MG63 (cell line): Measurements from ENCODE around the gene TOR1A. TPM values are rescaled to one million over a fixed set of nuclear protein-coding genes. Genes with fewer than 3 reads are reported as not detected.

ENCODE experiments used
- DNase-seq: peaks from one replicate; pipeline ENCODE4 v3.0.0-alpha.2; 2020
- H3K27me3 ChIP-seq: fragments of 250-450 bp; sonication (Bioruptor Pico); 2 replicates; pipeline ENCODE4 v1.5.1; 2020; ENCODE audit warnings: mild to moderate bottlenecking, moderate library complexity
- H3K36me3 ChIP-seq: fragments of 250-450 bp; sonication (Bioruptor Pico); 2 replicates; pipeline ENCODE4 v1.5.1; 2020; ENCODE audit warnings: mild to moderate bottlenecking, moderate library complexity
- H3K4me3 ChIP-seq: fragments of 250-450 bp; sonication (Bioruptor Pico); 2 replicates; pipeline ENCODE4 v1.5.1; 2020; ENCODE audit warnings: mild to moderate bottlenecking, moderate library complexity
- H3K9me3 ChIP-seq: fragments of 250-450 bp; sonication (Bioruptor Pico); 2 replicates; pipeline ENCODE4 v1.5.1; 2020; ENCODE audit warnings: mild to moderate bottlenecking, moderate library complexity
- total RNA-seq: library from RNA; depleted of rRNA; stranded (reverse); fragments of >200 nt; shearing (Covaris generic); gene quantifications from 2 replicates; pipeline ENCODE4 v1.2.3, GENCODE V29; 2014; ENCODE audit warnings: low replicate concordance

The TOR1A gene
- total RNA-seq, 1 experiment from 2014 or later, result 32.1 TPM

DNA sequence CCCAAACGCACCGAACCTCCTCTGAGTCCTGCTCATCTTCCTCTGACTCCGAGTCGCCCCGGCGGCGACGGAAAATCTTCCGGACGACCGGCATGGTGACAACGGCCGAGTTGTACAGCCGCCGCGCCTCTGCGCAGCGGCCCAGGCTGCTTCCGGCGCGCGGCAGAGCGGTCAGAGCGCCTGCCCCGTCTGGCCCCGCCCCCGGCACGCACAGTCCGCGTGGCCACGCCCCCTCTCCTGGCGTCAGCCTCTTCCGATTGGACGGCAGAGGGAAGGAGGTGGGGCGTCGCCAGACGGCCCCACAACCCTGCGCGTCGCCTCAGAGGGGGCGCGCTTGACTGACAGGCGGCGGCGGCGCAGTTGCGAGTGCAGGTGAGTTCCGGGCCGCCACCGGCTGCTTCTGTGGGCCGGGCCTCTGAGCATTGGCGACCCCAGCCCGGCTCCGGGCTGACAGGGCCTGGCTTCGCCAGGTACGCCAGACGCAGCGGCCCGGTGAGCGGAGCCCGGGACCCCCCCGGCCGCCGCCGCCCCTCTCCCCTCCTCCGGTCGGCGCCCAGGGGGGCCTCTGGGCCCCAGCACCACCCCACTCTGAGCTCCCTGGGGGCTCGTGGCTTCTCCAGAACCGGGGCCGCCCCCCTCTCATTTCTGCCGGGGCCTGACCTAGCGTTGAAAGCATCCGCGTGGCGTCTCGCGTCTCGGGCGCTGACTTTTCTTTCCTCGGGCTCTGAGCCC lies 11.4 kb upstream of the TOR1A start, which contains the start of the genes C9orf78 and USP20:
Gene C9orf78 (minus strand): TSS at position 148 of the 732 bp plus-strand sequence. CDS start 54 bp downstream, at position 94.
Gene USP20 (plus strand): TSS at position 331 of the 732 bp plus-strand sequence. CDS start 17,098 bp downstream, outside the sequence.
- Histone ChIP-seq H3K9me3 (no peaks in the 10 kb centered on the region), H3K27me3 (no peaks in the 10 kb centered on the region), H3K4me3 (peak within 1 kb of the TSS; percentile 77), H3K36me3 (peaks cover 29% of the 10 kb centered on the region)
- peak; percentile 91 for DNase-seq

DNA sequence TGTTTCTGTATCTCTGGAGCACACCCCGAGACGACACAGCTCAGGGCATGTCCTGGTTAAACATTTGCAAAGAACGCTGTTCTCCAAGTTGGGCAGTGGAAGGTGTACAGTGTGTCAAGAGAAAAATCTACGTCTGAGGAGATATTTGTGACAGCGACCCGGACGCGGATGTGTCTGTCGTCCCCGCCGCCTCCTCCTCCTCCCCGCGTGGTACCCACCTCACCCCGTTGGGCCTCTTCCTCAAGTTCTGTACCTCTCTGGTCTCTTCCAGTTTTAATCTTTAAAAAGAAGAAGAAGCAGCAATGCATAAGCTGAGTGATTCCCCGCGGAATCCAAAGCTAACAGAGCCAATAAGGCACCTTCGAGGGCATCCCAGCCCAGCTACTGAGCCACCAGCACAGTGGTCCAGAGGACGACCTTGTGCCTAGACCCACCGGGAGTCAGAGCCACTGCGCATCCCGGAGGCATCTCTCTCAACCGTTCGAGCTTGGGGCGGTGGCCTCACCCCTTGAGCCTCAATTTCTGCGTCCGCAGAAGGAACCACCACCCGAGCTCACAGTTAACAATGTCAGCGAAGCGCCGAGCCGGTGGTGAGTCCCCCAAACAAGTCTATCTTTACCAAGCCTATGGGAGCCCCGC lies 10.7 kb upstream of the TOR1A start:
- DNase-seq, result no peak
- no peaks in the 10 kb centered on the region for H3K27me3 ChIP-seq
- H3K9me3 ChIP-seq, result no peaks in the 10 kb centered on the region
- peak overlapping the region; percentile 77 for H3K4me3 ChIP-seq
- peaks cover 32% of the 10 kb centered on the region for H3K36me3 ChIP-seq

DNA sequence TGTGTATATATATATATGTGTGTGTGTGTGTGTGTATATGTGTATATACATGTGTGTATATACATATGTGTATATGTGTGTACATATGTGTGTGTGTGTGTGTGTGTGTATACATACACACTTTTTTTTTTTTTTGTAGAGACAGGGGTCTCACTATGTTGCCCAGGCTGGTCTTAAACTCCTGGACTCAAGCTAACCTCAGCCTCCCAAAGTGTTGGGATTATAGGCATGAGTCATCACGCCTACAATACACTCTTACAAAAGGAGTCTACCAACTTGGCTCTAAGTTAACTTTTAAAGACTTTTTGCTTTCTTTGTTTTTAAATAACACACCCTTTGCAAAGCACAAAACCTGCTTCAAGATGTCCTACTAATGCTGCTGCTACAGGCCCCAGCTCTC lies 9.0 kb upstream of the TOR1A start:
- H3K27me3 ChIP-seq, result no peaks in the 10 kb centered on the region
- no peaks in the 10 kb centered on the region for H3K9me3 ChIP-seq
- H3K36me3 ChIP-seq, result peaks cover 35% of the 10 kb centered on the region
- DNase-seq, result no peak
- H3K4me3 ChIP-seq, result no peak overlapping the region

DNA sequence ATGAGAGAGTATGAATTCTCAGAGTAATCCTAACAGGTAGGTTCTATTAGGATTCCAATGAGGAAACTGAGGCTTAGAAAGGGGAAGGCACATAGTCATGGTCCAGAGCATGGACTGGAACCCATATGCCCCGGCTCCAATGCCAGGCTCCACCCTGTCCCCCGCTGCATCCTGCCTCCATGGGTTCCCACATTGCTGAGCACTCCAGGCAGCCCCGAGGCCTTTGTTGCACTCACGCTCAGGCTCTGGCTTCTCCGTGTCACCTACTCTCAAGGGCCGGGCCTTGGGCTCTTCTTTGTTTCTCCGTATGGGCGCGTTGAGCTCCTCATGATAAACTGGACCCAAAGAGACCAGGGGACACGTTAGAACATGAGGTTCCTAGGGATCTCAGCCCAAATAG lies 5.0 kb upstream of the TOR1A start:
- no peaks in the 10 kb centered on the region for H3K27me3 ChIP-seq
- H3K4me3 ChIP-seq, result no peak overlapping the region
- no peak for DNase-seq
- H3K36me3 ChIP-seq, result peaks cover 35% of the 10 kb centered on the region
- H3K9me3 ChIP-seq, result no peaks in the 10 kb centered on the region

DNA sequence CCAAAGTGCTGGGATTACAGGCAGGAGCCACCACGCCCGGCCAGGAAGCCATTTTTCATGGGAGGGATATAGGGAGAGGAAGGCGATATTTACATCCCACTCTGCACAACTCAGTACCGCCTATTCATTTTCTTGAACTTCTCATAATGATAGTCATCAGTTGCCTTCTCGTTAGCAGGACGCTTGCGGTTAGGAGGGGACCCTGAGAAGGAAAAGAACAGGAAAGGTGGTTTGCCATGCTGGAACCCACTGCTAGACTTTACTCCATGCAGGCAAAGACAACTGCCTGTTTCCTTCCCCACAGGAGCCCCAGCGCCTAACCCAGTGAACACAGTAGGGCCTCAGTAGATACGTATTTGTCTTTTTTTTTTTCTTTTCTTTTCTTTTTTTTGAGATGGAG lies 4.1 kb upstream of the TOR1A start:
- Histone ChIP-seq H3K9me3 (no peaks in the 10 kb centered on the region), H3K27me3 (no peaks in the 10 kb centered on the region), H3K4me3 (no peak overlapping the region), H3K36me3 (peaks cover 33% of the 10 kb centered on the region)
- DNase-seq, result no peak

DNA sequence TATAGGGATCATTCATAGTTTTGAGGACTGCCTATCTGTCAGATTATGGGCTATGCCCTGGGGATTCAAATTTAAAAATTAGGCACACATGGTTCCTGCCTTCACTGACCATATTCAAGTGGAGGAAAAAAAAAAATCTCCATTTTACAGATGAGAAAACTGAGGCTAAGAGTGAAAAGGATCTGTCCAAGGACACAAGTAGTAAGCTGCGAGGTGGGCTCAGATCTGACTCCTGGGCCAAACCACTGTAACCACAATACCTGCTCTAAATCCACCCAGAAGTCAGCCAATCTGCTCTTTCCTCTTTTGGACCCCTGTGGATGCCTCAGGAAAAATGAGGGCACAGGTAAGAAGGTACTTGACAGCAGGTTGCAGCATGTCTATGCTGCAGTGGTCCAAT lies 2.8 kb upstream of the TOR1A start:
- H3K4me3 ChIP-seq, result no peak overlapping the region
- H3K27me3 ChIP-seq, result no peaks in the 10 kb centered on the region
- H3K9me3 ChIP-seq, result no peaks in the 10 kb centered on the region
- no peak for DNase-seq
- peaks cover 30% of the 10 kb centered on the region for H3K36me3 ChIP-seq

DNA sequence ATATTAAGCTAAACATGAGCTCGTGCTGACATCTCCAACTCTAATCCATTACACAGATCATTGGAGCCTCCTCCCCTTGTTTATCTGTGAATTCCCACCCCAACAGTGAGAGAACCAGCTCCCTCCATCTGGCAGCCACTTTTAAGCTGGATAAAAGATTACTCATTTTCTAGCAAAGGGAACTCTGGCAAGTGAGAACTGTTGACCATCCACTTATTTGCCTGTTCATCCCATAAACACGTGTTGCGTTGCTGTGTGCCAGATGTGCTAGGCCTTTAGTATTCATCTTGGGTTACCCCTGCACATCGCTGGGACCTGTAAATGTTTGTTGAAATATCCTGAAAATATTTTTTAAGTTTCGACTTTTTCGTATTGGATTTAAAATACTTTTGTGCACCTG lies 2.4 kb upstream of the TOR1A start:
- Histone ChIP-seq H3K36me3 (peaks cover 30% of the 10 kb centered on the region), H3K27me3 (no peaks in the 10 kb centered on the region), H3K9me3 (no peaks in the 10 kb centered on the region), H3K4me3 (no peak overlapping the region)
- DNase-seq, result no peak

DNA sequence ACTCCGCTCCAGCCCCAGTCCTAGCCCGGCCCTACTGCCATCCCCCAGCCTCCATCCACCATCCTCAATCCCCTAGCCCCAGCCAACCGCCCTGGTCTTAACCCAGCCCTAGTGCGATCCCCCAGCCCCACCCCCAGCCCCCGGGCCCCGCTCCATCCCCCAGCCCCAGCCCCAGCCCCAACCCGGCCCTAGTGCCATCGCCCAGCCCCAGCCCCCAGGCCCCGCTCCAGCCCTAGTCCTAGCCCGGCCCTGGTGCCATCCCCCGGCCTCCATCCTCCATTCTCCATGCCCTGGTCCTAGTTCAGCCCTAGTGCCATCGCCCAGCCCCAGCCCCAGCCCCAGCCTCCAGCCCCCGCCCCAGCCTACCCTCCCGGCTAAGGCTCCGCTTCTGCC lies 398 bp downstream of the TOR1A start:
- H3K4me3 ChIP-seq, result peak overlapping the region; percentile 90
- peaks cover 32% of the 10 kb centered on the region for H3K36me3 ChIP-seq
- no peaks in the 10 kb centered on the region for H3K27me3 ChIP-seq
- no peaks in the 10 kb centered on the region for H3K9me3 ChIP-seq
- no peak for DNase-seq

DNA sequence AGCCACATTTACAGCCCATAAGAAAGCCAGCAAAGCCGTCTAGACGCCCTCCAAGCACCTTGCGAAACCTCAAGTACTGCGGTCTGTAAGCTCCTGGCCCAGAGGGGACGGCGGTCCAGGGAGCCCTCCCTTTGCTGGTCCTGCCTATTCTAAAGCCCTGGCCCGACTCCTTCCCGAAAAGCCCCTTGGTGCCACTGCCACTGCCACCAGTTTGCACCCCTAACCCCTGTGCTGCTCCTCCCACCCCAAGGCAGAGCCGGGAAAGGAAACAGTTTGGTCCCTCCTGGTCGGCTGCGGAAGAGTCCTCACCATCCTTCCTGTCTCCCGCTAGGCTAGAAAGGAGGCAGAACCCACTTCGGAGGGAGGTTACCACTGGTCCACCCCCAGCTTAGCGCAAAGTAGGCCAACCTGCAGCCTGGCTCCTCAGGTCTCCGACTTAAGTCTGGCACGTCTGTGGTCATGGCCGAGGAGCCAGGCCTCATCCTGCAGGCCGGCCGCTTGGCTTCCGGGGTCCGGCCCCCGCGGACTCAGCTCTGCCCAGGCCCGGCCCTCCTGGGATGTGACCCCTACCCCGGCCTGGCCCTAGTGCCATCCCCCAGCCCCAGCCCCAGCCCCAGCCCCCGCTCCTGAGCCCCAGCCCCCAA lies 916 bp downstream of the TOR1A start:
- Histone ChIP-seq H3K9me3 (no peaks in the 10 kb centered on the region), H3K27me3 (no peaks in the 10 kb centered on the region), H3K4me3 (peak overlapping the region; percentile 55), H3K36me3 (peaks cover 35% of the 10 kb centered on the region)
- DNase-seq, result peak; percentile 43

DNA sequence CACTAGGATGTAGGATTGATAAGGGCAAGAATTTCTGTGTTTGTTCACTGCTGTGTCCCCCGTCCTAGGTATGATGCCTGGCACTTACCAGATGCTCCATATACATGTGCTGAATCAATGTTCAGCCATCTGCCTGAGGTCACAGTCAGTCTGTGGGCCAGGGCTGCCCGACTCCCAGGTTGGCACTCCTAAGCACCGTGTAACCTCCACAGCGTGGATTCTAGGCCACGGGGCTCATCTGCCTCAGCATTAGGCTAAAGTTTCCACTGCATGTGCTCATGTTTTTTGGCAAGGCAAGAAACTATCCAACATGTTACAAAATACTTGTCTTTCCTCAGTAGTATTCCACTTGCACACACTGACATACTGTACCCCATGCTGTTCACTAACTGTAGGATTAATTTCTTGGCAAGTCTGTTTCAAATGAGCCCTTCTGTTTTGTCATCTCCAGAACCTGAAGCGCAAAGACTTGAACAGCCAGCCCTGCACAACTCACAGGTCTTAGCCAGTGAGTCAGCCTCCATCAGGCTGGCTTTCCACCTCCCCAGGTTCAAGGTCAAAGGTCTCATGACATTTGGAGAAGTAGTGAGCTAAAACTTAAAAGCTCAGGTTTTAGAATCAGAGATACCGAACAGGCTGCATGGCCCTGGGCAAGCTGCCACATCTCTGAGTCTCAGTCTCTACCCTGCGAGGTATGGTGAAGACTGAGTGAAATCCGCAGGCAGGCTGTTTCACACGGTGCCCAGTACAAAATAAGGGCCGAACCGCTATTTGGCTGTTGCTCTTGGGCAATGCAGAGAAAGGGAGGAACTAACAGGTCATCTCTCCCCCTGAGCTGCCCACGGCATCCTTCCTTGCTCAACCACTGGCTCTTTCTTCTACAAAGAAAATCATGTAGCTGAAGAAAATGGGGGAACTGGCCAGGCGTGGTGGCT lies 7.2 kb downstream of the TOR1A start:
- Histone ChIP-seq H3K9me3 (no peaks in the 10 kb centered on the region), H3K4me3 (no peak overlapping the region)
- DNase-seq, result no peak

DNA sequence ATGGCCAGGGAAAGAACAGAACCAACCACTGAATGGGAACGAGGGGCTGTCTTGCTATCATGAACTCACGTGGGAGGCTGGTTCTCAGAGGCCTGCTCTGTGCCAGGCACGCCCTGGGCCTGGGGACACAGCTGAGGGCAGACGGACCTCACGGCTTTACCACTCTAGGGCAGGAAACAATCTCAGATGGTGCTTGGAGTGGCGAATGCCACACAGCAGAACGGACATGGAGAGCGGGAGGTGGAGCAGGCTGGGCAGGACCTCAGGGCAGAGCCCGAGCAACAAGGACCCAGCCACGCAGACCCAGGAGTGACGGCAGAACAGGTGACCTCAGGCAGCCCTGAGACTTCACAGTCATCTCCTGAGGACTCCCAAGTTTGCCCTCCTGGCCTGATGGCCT lies 8.7 kb downstream of the TOR1A start:
- peaks cover 38% of the 10 kb centered on the region for H3K36me3 ChIP-seq
- DNase-seq, result no peak
- H3K27me3 ChIP-seq, result no peaks in the 10 kb centered on the region
- no peaks in the 10 kb centered on the region for H3K9me3 ChIP-seq
- no peak overlapping the region for H3K4me3 ChIP-seq

More for the DNA sequence above, 7.2 kb downstream of the TOR1A start:
- Histone ChIP-seq H3K27me3 (no peaks in the 10 kb centered on the region), H3K36me3 (peaks cover 45% of the 10 kb centered on the region)

DNA sequence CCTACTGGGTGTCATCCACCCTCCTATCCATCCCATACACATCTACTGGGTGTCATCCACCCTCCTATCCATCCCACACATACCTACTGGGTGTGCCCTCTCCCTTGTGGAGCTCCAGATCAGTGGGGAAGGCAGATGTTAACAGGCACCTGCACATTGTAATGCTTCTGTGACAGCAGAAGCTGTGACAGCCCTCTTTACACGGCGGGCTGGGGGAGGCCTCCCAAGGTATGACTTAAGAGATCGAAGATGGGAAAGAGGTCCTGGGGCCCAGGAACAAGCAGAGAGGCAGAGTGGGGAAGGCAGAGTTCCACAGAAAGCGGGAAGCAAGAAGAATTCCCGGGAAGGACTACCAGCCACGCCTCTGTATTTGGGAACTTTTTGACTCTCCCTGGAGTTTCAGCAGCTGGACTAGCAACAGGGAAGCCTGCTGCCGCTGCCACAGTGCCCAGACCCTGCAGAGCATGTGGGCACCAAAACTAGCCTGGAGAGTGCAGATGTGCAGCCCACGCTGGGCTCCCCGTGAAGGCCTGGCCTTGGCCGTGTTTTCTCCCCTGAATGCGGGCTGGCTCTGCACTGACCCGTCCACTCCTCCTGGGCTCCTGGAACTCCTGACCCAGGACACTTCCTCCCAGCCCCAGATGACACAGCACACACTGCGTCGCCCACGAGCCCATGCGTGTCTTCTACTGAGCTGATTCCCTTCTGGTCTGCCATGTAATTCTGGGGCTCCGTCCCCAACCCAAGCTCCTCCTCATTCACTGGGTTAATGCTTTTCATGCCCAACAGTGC lies 9.3 kb downstream of the TOR1A start:
- Histone ChIP-seq H3K36me3 (peaks cover 39% of the 10 kb centered on the region), H3K9me3 (no peaks in the 10 kb centered on the region), H3K27me3 (no peaks in the 10 kb centered on the region), H3K4me3 (no peak overlapping the region)
- DNase-seq, result no peak

DNA sequence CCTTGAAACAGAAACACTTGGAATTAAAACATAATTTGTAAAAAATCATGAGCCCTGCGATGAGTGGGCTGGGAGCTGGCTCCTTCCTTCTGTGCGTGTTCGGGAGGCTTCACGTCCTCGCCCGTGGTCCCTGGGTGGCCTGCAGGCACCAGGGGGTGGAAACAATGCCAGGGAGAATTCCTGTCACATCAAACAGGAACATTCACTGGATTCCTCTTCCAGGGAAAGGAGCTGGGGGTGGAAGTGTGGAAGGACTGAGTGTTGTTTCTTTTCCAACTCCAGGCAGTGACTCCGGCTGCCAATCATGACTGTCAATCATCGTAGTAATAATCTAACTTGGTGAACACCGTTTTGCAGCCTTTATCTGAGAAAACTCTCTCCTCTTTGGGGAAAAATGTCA lies 10.3 kb downstream of the TOR1A start:
- no peak for DNase-seq
- Histone ChIP-seq H3K9me3 (no peaks in the 10 kb centered on the region), H3K27me3 (no peaks in the 10 kb centered on the region), H3K36me3 (peaks cover 38% of the 10 kb centered on the region), H3K4me3 (no peak overlapping the region)

DNA sequence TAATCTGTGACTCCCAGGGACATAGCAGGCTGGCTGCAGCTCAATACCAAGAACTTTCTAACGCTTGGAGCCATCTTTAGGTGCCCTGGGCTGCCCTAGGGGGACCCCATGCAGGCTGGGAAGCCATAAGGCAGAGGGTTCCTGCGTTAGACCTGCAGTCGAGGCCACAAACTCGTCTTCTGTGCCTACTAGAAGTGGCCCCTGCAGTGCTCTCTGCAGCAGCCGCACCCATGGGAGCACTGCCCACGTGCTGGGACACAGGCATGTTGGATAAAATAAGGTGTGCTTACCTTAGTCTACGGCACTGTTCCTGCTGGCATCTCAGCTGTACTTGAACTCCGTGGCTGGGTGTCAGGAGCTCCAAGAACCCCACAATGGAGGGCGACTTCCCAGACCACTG lies 11.6 kb downstream of the TOR1A start:
- Histone ChIP-seq H3K4me3 (no peak overlapping the region), H3K27me3 (no peaks in the 10 kb centered on the region), H3K36me3 (peaks cover 31% of the 10 kb centered on the region), H3K9me3 (no peaks in the 10 kb centered on the region)
- no peak for DNase-seq

DNA sequence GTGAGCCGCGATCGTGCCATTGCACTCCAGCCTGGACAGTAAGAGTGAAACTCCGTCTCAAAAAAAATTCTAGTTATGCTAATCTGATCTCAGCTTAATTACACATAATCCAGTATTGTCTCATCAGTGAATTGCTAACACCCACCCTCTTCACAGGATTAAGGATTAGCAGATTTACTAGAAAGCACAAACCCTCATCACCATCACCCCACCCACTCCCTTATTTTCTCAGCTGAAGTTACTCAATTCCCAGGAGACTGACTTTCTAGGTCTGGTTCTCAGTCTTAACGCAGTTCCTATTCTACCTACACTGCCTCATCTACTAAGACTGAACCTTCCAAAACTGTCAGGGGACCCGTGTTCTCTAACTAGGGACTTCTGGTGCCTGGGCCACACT lies 12.0 kb downstream of the TOR1A start:
- no peak overlapping the region for H3K4me3 ChIP-seq
- H3K9me3 ChIP-seq, result no peaks in the 10 kb centered on the region
- DNase-seq, result no peak
- H3K27me3 ChIP-seq, result no peaks in the 10 kb centered on the region
- peaks cover 30% of the 10 kb centered on the region for H3K36me3 ChIP-seq

DNA sequence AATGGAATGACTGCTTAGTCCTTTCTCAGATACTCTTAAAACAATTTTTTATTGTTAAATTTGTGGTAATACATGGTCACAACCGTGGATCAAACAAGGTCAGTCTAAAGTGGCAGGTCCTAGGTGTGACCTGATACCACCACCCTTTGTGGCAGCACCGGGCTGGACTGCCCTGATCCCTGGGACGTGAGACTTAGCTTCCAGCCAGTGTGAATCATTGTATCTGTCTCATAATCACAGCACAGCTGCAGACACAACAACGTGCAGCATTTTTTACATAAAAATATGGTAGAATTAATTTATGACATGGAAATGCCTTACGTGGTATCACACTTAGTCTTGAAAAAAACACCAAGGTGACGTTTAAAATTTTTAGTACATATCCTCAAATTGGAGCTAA lies 13.1 kb downstream of the TOR1A start:
- Histone ChIP-seq H3K9me3 (no peaks in the 10 kb centered on the region), H3K27me3 (no peaks in the 10 kb centered on the region), H3K4me3 (no peak overlapping the region), H3K36me3 (peaks cover 20% of the 10 kb centered on the region)
- DNase-seq, result no peak
